ENCODE measurements around the gene GCN1.

GCN1 gene

DNA sequence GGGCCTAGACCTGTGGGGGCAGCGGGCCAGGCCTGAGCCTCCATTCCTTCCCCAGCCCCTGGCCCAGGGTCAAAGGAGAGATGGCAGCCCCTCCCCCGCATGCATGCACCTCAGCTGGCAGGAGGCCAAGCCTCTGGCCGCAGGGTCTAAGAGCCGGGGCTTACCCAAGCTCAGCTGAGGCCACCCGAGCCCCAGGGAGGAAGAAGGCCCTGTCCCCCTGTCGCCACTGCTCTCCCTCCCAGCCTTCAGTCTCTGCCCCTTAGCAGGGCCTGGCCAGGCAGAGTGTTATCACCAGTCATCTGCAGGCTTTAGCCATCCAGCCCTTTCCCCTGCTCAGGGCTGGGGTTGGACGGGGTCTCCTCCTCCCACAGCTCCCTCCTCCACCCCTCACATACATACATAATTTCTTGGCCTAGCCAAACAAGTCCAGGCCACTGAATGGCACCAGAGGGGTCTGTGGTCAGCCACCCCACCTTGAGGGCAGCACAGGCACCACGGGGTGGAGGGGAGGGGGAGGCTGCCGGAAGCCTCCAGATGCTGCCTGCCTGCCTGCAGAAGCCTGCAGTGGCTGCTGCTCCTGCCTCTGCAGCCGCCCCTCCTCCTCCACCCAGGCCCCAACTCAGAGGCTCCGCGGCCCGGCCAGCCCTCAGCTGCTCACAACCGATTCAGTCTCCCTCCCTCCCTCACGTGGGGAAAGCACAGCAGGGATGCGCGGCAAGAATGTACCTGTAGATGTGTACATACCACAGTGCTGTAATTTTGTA is 100.7 kb downstream of the GCN1 start:
- DNase-seq (ENCODE audit: low read depth in 2 of 2), result no peak

DNA sequence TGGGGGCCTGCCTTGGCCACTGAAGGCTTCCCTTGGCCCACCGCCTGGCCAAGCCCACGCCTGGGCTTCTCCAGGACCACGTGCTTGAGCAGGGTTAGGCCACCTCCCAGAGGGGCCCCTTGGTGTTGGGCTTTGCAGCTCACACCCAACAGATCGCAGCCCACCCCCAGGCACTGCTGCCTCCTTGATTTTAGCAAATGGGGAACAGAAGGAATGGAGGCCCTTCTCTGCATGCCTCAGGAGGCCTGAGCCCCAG is 101.3 kb downstream of the GCN1 start:
- no peak for DNase-seq (ENCODE audit: low read depth in 2 of 2)

DNA sequence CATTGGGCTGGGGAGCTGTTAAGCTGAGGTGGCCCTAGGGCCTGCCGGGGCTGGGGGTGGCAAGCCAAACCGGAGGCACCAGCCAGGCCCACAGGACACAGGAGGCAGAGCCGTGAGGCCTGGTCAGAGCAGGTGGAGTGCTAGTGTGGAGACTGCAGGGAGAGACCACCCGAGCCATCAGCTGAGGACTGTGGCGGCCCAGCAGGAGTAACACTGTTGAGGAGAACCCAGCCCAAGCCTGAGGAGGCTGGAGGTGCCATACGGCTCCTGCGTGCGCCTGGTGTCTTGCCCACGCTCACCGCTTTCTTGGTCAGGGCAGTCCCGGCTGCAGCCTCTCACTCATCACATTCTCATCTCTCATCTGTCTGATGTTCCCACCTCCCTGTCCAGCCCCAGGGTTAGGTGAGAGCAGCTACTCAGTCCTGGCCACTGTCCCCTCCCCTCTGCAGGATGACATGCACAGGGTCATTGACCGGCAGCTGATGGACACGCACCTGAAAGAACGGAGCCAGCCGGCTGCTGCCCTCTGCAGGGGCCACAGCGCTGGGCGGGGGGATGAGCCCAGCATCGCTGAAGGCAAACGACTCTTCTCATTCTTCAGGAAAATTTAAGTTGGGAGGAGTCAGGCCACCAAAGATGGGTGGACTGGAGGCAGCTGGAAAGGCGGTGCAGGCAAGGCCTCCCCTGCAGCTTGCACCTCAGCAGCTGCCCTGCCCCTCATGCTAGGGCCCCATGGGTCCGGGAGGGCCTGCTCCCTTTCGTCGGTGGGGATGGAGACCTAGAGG is 101.8 kb downstream of the GCN1 start:
- no peak for DNase-seq (ENCODE audit: low read depth in 2 of 2)

DNA sequence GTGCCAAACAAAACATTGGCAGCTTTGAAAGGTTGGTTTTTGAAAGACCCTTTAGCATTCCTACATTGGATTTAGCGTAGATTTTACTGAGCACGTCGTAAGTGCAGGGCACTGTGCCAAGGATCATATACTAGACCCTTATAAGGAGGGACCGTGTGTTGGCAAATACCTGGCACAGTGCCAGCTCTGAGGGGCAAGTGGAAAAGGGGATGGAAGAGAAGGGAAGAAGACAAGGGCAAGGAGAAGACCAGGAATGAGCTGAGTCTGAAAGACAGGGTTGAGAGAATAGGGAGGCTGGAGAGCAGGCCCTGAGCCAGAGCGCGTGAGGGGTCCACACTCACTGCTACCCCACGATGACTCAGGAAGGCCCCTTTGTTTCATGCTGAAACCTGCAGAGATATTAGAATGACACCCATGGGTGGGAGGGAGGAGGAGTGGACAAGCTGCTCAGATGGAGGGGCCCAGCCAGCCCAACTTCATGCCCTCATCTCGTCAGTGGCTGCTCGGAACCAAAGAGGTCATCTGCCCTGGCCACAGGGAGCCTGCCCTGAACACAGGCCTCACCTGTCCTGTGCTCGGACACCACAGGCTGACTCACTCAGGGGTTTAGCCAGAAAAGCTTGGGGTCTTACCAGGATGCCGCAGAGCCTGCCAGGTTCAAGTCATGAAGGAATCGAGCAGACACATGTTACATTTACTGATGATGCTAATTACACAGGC is 103.0 kb downstream of the GCN1 start:
- DNase-seq (ENCODE audit: low read depth in 2 of 2), result no peak

DNA sequence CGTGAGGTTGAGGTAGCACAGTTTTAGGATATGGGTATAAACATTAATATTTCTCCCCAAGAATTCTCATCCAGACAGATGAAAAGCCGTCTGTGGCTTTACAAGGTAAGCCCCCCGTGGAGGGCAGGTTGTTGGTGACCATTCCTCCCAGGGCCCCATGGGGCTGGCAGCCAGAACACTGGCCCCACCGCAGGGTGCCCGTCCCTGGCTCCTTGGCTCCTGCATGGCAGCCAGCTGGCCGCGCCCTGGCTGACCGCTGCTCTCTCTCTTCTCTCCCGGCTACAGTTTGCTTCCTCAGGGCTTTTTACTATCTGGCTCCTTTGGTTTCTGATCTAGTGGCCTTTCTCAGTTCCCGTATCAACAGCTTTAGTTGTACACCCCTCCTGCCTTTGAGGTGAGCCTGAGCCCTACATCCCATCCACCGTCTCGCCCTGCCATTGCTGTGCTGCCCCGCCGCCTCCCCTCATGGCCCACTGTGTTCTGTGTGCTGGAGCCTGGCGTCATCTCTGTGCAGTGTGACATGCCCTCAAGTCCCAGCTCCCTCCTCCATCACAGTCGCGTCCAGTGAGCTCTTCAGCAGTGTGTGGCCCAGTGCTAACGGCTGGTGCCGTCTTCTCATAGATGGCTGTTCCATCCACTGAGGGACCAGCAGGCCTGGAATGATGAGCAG is 103.8 kb downstream of the GCN1 start:
- no peak for DNase-seq (ENCODE audit: low read depth in 2 of 2)

DNA sequence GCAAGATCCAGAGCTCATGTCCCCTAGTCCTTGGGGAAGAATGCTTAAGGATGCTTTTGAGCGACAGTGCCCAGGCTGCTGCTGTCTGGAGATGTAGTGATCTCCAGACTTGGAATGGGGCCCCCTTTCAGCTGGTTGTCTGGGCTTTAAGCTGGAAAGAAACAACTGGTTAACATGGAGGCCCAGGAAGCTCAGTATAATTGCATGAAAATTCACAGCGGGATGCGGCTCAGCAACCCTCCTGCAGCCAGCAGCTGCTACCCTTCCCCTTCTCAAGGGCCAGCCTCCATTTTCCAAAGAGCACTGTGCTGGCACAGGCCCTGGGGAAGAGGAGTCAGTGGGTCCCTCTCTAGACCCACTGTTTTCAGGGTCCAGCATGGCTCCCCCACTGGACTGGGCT is 104.3 kb downstream of the GCN1 start:
- DNase-seq (ENCODE audit: low read depth in 2 of 2), result no peak

DNA sequence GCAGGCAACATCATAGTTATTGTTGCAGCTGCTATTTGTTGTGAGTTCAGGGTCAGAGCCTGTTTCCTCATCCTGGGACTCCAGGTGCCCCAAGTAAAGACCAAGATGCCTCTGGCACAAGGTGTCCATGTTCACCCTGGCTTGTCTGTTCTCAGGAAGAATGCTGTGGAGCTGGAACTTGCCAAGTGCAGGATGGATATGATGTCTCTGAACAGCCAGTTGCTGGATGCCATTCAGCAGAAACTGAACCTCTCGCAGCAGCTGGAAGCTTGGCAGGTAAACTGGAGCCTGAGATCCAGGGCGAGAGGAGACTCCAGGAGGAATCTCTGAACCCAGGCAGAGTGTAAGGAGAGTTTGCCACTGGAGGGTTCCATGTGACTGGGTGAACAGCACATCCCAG is 104.7 kb downstream of the GCN1 start:
- no peak for DNase-seq (ENCODE audit: low read depth in 2 of 2)

DNA sequence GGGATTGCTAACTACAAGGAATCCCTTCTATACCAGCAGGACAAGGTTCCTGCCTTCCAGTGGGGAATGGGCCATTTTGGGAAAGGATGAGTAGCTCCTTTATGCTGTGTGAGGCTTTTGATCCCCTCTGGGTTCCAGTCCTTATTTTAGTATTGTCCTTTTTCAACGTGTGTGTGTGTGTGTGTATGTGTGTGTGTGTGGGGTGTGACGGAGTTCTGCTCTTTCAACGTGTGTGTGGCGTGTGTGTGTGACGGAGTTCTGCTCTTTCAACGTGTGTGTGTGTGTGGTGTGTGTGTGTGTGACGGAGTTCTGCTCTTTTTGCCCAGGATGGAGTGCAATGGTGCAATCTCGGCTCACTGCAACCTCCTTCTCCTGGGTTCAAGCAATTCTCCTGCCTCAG is 105.4 kb downstream of the GCN1 start:
- no peak for DNase-seq (ENCODE audit: low read depth in 2 of 2)

DNA sequence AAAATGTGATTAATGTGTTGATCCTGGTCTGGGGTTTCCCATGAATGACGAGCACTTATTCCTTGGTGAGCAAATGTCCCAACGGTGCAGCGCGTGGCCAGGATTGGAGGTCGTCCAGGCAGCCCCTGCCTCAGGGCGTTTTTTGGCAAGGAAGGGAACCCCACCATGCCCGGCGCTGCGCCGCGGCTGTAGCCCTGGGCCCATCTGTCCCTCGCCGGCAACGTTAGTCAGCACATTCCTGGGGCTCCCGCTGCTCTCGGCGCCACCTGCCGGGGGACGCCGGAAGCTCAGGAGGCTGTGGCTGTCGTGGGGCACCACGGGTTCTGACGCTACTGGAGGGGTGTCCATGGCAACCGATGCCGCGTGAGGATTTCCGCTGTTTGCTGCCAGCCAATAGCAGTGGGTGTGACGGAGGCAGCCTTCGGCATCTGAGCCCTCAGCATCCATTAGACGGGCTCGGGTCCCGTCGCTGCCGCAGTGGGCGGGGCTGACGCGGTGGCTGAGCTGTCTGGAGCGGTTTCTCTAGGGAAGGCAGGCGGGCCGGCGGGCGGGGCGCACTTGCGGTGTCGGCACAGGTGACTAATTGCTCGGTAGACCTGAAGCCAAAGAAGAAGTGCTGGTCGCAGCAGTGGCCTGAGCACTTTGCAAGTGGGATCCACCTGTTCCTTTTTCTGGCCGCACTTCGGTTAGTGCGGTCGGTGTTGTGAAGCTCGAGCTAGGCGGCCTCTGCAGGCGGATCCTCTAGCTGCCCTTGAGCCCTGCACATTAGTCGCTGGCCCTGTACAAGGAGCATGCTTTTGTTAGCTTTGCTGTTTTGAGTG is 107.5 kb downstream of the GCN1 start:
- DNase-seq (ENCODE audit: low read depth in 2 of 2), result peak; percentile 98 to 99

DNA sequence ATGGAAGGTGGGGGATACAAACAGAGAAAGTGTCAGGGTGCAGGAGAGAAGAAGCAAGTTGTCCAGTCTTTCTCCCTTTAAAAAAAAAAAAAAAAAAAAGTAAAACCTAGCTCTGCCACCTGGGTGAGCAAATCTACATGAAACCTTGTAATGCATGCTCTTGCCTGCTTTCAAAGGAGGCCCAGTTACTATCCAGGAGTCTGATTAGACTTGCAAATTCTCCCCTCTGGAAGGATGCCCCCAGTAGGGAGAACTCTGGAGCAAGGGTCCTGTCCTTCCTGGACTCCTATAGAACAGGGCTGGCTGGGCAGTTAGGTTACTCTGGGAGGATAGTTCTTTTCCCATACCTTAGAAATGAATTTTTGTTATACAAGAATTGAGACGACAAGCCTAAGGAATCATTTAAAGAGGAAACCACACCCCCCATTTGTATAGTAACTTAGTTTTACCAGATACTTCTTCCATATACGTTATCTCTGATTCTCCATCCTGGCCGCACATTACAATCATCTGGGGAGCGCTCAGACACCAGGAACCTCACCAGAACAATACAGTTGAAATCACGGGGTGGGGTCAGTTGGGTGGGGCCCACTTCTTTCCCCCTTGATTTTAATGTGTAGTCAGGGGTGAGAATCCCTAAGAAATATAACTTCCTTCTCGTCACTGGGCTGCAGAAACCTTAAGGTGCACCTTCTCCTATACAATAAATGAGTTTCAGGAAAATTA is 108.4 kb downstream of the GCN1 start:
- DNase-seq (ENCODE audit: low read depth in 2 of 2), result no peak

DNA sequence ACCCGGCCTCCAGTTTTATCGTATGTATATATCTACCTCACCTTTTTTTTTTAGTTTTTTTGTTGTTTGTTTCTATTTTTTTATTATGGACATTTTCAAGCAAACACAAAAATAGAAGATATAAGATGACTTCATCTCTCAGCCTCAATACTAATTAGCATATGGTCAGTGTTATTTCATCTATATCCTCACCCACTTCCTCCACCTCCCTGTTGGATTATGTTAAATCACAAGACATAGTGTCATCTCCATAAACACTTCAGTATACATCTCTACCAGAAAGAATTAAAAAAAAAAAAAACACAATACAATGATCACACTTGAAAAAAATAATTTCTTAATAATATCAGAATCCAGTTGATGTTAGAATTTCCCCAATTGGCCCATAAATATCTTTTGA is 112.9 kb downstream of the GCN1 start:
- DNase-seq (ENCODE audit: low read depth in 2 of 2), result no peak

DNA sequence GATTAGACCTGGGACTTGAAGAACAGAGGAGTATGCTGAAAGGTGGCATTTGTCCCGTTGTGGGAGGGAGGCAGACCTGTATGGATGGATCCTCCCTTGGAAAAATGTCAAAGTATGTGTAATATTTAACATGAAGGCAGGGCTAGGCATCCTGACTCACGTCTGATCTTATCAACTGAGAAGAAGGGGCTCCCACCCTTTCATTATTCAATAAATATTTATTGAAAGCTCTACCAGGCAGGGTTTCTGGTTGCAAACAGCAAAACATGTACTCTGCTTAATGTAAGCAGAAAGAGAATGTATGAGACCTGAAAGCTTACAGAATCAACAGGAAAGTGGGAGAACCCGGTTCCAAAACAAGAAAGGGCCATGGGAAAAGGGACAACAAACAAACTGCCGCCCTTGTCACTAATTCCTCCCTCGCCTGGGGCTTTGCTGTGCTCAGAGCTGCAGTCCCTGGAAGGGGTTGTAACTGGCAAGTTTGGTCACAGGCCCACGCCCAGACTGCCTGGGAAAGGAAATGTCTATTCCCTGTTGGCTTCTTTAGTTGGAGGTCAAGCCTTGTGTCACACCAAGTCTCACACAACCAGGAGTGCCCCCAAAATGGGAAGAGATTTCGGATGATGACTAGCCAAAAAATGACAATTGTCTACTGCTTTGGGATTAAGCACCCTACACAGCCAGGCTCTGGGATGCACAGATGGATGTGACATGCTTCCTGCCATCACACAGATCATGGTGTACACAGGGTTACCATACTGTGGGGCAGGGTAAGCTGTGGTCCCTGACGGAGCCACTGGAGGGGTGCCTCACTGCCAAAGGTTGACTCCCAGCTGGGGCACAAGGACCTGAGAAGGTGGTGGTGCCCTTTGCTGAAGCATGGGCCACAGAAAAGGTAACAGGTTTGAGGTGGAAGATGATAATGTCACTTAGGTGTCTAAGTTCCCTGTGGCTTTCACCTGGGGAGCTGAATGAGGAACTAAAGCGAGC is 114.8 kb downstream of the GCN1 start:
- DNase-seq (ENCODE audit: low read depth in 2 of 2), result no peak

DNA sequence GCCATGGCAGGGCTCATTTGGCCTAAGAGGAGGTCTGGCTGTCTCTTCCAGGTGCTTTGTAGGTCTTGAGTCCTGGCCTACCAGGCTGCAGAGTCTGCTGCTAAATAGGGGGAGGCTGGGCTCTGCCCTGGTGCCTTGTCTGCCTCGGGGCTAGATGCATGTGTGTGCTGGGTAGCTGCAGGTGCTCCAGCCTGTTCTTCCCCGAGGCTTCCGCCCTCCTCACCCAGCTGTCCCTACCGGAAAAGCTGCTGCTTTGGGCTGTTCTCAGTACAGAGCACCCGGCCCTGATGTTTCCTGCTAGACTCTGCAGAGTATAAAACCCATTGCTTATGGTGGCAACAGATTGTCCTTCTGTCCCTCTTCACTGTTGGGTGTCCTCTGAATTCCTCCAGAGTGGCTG is 115.6 kb downstream of the GCN1 start:
- no peak for DNase-seq (ENCODE audit: low read depth in 2 of 2)

DNA sequence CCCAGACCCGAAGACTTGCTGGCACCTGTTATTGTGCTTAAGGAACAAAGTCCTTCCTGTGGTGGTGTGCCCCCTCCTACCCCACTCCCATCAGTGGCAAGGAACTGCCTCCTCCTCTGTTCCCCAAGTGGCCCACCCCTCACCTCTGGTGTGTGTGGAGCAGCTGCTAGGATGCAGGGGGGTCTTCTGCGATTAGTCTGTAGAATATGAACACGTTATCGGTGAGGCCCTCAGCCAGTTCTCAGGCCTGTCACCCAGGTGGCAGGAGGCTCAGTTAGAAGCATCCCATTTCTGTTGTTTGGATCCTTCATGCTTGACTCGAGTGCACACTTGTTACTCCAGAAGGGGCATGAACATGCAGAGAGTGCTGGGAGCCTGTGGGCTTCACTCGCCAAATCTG is 117.3 kb downstream of the GCN1 start:
- no peak for DNase-seq (ENCODE audit: low read depth in 2 of 2)
